ENCODE measurements around the gene HEATR3.

GRCh38 chr16:50151322-50151721 lies 85.6 kb downstream of the HEATR3 start:
- no peak for TF ChIP-seq CTCF (IDR thresholded peaks at IDR 0.05)
- no peak for TF ChIP-seq POLR2A (IDR thresholded peaks at IDR 0.05)

Data from heart left ventricle (tissue), 13 donors.